Natural killer cell treated with Interleukin-12 subunit alpha and Interleukin-12 subunit beta and Interleukin-15 and Interleukin-18, amount 100 ng/mL, for 72 hours (primary cell): ENCODE measurements around the gene ST8SIA1. TPM values are rescaled to one million over a fixed set of nuclear protein-coding genes. Genes with fewer than 3 reads are reported as not detected.

ENCODE experiments used
- ATAC-seq, 2 donors: fragments of 150-1000 bp; cut with Tn5 transposase in 1 of 2; sonication (Bioruptor Pico), chemical (Tn5 transposase) in 1 of 2; 2 replicates each; pipeline ENCODE4 v1.10.0; 2021
- DNase-seq: peaks from one replicate; pipeline ENCODE4 v3.0.0; 2022; ENCODE audit warnings: low spot score
- H3K27ac Mint-ChIP-seq, 2 donors: 1 replicate in 1 of 2; 2 replicates in 1 of 2; pipeline ENCODE4 v1.8.0; 2022; ENCODE audit warnings: mixed read lengths in 2 of 2, mild to moderate bottlenecking in 1 of 2, moderate library complexity in 1 of 2
- H3K27me3 Mint-ChIP-seq, 2 donors: 1 replicate in 1 of 2; 2 replicates in 1 of 2; pipeline ENCODE4 v1.8.0; 2022; ENCODE audit warnings: mixed read lengths in 2 of 2
- H3K36me3 Mint-ChIP-seq: one replicate; pipeline ENCODE4 v1.8.0; 2022; ENCODE audit warnings: mixed read lengths
- H3K4me1 Mint-ChIP-seq, 2 donors: 1 replicate in 1 of 2; 2 replicates in 1 of 2; pipeline ENCODE4 v1.8.0; 2022; ENCODE audit warnings: low read depth in 2 of 2, mixed read lengths in 2 of 2, mild to moderate bottlenecking in 1 of 2
- H3K4me3 Mint-ChIP-seq: one replicate; pipeline ENCODE4 v1.8.0; 2022; ENCODE audit warnings: mixed read lengths
- H3K9me3 Mint-ChIP-seq: 2 replicates; pipeline ENCODE4 v1.8.0; 2022; ENCODE audit warnings: mixed read lengths
- total RNA-seq, 2 donors: library from RNA; stranded (reverse); gene quantifications; one replicate each; pipeline ENCODE4 v1.2.3, GENCODE V29; 2022

The ST8SIA1 gene
- total RNA-seq, 2 donors from 2014 or later: 0.19 to 0.81 TPM

DNA sequence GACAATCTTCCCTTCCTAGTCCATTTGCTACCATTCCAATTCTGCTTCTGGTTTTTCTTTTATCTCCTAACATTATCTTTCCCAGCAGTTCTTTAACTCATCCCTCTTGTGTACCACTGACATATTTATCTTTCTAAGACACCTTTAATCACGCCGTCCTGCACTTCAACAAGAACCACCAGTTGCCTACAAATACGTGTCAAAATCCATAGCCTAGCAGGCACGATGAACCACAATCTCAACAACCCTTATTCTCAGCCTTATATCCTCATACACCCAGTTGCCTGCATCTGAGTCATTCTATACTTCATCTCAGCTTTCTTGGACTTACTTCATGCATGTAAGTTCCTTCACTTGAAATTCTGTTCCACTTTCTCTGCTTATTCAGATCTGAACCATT is 16.4 kb upstream of the ST8SIA1 start:
- Mint-ChIP-seq H3K27me3 (peaks cover 8 to 21% of the 10 kb centered on the region in 2 donors), H3K4me3 (no peak overlapping the region), H3K27ac (no peak overlapping the region), H3K36me3 (no peaks in the 10 kb centered on the region), H3K9me3 (no peaks in the 10 kb centered on the region), H3K4me1 (no peaks in the 10 kb centered on the region)
- ATAC-seq (no peak), DNase-seq (no peak)

DNA sequence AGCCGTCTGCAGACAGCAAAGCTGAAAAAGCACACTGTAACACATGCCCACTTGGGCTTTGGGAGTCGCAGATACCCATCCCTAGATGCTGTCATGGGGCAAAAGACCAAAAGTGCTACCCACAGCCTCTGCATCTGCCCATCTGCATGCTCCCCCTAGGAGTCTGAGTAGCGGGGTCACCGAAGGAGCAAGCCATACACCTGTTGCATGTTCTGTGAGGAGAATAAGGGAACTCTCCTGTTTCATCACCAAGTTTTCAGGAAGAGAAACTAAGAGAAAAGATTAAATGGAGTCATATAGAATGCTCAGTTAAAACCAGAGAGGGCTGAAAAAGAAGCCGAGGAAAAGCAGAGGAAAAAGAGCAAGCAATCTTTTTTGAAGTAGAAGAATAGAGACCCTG is 13.7 kb upstream of the ST8SIA1 start:
- Mint-ChIP-seq H3K4me3 (no peak overlapping the region), H3K27me3 (peaks cover 8 to 22% of the 10 kb centered on the region in 2 donors), H3K4me1 (no peaks in the 10 kb centered on the region), H3K27ac (no peak overlapping the region), H3K36me3 (peaks cover 4% of the 10 kb centered on the region), H3K9me3 (no peaks in the 10 kb centered on the region)
- ATAC-seq (no peak), DNase-seq (no peak)

DNA sequence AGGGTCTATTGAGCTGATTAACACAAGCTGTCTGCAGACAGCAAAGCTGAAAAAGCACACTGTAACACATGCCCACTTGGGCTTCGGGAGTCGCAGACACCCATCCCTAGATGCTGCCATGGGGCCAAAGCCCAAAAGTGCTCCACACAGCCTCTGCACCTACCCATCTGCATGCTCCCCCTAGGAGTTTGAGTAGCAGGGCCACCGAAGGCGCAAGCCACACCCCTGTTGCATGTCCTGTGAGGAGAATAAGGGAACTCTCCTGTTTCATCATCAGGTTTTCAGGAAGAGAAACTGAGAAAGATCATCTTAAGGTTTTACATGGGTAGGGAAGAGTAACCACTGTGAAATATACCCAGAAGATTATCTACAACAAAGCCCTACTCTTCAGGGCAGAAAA is 5.6 kb upstream of the ST8SIA1 start:
- ATAC-seq: no peak
- Mint-ChIP-seq H3K9me3 (peaks cover 3% of the 10 kb centered on the region), H3K4me1 (peaks cover 7 to 9% of the 10 kb centered on the region in 2 donors), H3K27ac (no peak overlapping the region), H3K4me3 (no peak overlapping the region), H3K27me3 (peaks cover 34 to 39% of the 10 kb centered on the region in 2 donors), H3K36me3 (peaks cover 17% of the 10 kb centered on the region)
- DNase-seq: no peak

DNA sequence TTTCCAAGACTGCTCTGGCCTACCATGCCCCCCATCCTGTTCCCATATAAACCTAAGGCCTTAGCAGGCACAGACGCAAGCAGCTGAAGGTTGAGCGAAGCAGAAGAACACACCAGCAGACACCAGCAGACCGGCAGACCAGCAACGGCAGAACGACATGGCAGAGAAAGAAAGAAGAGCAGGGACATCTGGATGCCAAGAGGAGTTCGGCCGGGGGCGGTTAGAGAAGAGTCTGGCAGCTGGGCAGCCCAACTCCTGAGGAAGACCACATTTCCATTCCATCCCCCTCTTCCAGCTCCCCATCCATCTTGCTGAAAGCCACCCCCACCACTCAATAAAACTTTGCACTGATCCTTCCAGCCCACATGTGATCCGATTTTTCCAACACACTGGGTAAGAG is 5.2 kb upstream of the ST8SIA1 start:
- ATAC-seq (no peak), DNase-seq (no peak)
- Mint-ChIP-seq H3K4me3 (no peak overlapping the region), H3K27me3 (peaks cover 34 to 43% of the 10 kb centered on the region in 2 donors), H3K27ac (no peak overlapping the region), H3K36me3 (peaks cover 17% of the 10 kb centered on the region), H3K9me3 (peaks cover 3% of the 10 kb centered on the region), H3K4me1 (peaks cover 12 to 13% of the 10 kb centered on the region in 2 donors)

DNA sequence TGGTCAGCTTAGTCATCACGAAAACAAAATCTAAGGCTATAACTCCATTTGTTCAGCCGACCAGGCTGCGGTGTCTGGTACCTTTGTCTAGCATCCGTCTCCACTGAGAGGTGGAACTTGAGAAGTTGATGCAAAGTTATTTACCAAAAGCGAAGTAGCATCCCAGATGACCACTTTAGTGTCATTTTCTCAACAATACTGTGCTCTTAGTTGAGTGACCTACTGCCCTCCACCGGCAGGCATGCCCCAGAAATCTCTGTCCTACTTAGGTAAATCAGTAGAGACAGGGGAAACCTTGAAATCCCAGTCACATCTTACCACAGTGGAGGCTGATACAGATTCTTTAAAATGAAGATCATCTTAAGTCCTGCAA is 1.3 kb upstream of the ST8SIA1 start:
- Mint-ChIP-seq H3K9me3 (no peaks in the 10 kb centered on the region), H3K4me1 (peaks cover 18 to 20% of the 10 kb centered on the region in 2 donors), H3K36me3 (peaks cover under 1% of the 10 kb centered on the region), H3K27me3 (peaks cover 36 to 42% of the 10 kb centered on the region in 2 donors), H3K4me3 (peak overlapping the region; percentile 93), H3K27ac (peak overlapping the region in 1 of 2 donors; percentile 65)
- DNase-seq (no peak), ATAC-seq (no peak)

DNA sequence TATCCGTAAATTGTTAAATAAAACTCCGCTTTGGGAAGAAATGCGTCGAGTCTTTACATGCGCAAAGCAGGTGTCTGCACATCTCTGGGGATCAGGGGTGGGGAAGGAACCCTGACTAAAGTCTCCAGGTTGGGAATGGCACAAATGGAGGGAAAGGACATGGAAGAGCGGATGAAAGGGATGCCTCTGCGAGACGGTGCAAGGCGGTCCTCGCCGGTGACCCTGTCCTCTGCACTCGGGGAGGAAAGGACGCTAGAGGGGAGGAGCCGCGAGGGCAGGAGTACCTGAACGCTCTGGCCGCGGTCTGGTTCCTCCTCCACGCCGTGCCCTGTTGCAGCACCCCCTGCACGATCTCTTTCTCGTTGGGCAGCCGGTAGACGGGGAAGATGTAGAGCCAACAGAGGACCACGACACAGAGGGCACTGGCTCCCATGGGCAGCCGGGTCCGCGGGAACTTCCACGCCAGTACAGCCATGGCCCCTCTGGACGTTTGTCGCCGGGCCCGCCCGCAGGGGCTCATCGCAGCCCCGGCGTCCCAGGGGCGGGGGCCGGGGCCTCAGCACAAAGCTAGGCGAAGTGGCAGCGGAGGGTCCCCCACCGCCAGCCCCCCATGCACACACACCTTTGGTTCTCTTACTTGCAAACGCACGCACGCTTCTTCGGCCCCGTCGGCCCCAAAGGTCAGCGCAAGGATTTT is 646 bp downstream of the ST8SIA1 start:
- ATAC-seq (no peak), DNase-seq (no peak)
- H3K4me1 Mint-ChIP-seq: peaks cover 18 to 20% of the 10 kb centered on the region in 2 donors
- H3K27me3 Mint-ChIP-seq: peaks cover 36 to 40% of the 10 kb centered on the region in 2 donors
- H3K9me3 Mint-ChIP-seq: no peaks in the 10 kb centered on the region
- H3K27ac Mint-ChIP-seq: no peak overlapping the region
- H3K4me3 Mint-ChIP-seq: peak overlapping the region; percentile 93
- H3K36me3 Mint-ChIP-seq: no peaks in the 10 kb centered on the region

DNA sequence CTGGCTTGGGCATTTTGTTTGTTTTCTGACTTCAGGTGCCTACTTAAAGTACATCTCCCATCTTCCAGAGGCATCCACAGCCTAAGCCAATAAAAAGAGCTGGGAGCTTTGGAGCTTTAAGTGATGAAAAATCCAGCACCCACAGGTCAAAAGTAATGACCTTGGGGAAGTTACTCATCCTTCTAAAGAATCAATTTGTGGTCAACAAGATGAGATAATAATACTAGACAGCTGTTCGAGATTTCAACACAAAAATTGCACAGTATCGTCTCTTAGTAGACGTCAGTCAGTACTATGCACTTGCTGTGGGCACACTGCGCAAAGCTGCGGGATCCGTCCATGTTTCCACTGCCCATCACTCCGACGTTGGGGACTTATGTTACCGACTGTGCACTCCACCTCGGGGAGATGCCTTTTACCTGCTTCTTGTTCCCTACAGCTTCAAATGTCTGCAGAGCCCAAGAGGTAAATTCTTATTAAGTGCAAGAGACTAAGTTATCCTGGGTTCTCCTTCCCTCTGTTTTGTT is 1.3 kb downstream of the ST8SIA1 start:
- no peak for ATAC-seq
- H3K9me3 Mint-ChIP-seq: no peaks in the 10 kb centered on the region
- no peak for DNase-seq
- H3K4me1 Mint-ChIP-seq: peaks cover 18 to 20% of the 10 kb centered on the region in 2 donors
- H3K36me3 Mint-ChIP-seq: no peaks in the 10 kb centered on the region
- H3K27me3 Mint-ChIP-seq: peaks cover 30 to 40% of the 10 kb centered on the region in 2 donors
- H3K27ac Mint-ChIP-seq: no peak overlapping the region
- peak overlapping the region; percentile 93 for H3K4me3 Mint-ChIP-seq

DNA sequence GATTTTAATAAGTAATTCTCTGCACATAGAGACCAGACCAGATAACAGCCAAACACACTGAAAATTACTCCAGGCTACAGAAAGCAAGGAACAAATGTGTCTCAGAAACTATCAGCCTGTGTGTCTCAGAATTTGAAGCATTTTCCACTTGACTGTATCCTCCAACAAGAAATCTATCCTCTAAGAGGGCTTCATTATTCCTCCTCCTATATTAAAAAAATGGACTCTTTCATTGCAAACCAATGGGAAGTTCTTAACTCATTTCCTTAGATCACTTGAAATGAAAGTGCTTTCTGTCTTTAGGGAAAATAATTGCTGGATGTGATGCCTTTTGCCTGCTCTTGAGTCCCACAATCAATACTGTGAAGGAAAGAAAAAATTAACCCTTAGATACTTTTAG is 2.3 kb downstream of the ST8SIA1 start:
- H3K4me3 Mint-ChIP-seq: peak overlapping the region; percentile 13
- no peaks in the 10 kb centered on the region for H3K9me3 Mint-ChIP-seq
- no peak for ATAC-seq
- no peak overlapping the region for H3K27ac Mint-ChIP-seq
- H3K27me3 Mint-ChIP-seq: peaks cover 28 to 37% of the 10 kb centered on the region in 2 donors
- DNase-seq: no peak
- H3K36me3 Mint-ChIP-seq: no peaks in the 10 kb centered on the region
- H3K4me1 Mint-ChIP-seq: peaks cover 18 to 20% of the 10 kb centered on the region in 2 donors

DNA sequence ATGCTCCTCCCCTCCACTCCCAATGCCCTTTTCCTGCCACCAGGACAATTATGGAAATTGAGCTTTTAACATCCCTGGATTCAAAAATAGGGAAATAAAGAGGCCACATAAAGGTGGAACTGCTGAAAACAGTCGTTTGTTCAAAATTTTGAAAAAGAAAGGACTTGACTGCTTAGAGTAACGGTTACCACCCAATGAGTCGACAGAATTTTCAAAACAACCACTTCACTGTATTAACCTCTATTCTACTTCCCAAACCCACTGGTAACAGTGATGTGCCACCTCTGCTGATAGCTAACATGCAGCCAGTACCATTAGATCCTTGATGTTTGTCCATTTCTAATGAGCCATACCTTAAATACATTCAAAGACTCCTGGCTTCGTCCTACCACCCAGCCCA is 4.9 kb downstream of the ST8SIA1 start:
- no peaks in the 10 kb centered on the region for H3K9me3 Mint-ChIP-seq
- peaks cover 17 to 19% of the 10 kb centered on the region in 2 donors for H3K27me3 Mint-ChIP-seq
- H3K27ac Mint-ChIP-seq: no peak overlapping the region
- H3K36me3 Mint-ChIP-seq: no peaks in the 10 kb centered on the region
- DNase-seq: no peak
- no peak overlapping the region for H3K4me3 Mint-ChIP-seq
- H3K4me1 Mint-ChIP-seq: peaks cover 5 to 6% of the 10 kb centered on the region in 2 donors
- ATAC-seq: no peak

DNA sequence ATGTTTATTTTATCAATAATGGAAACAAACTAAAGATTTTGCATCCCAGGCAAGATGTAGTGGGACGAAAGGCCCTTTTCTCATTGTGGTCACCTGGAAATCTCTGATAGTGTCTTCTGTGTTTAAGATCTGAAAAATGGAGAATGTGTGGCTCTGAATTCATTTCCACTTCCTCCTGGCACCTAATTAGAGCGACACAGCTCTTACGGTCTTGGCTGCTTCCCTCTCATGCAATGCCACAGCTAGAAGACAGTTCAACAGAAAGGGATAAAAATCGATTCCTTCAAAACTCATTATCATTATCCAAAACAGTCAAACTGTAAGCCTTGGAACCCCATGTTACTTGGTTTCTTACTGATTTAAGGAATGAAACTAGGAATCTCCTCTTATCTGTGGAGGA is 9.3 kb downstream of the ST8SIA1 start:
- H3K4me1 Mint-ChIP-seq: peaks cover 0 to 5% of the 10 kb centered on the region in 2 donors
- DNase-seq (no peak), ATAC-seq (no peak)
- H3K27me3 Mint-ChIP-seq: peaks cover 7 to 27% of the 10 kb centered on the region in 2 donors
- H3K36me3 Mint-ChIP-seq: no peaks in the 10 kb centered on the region
- no peak overlapping the region for H3K4me3 Mint-ChIP-seq
- no peaks in the 10 kb centered on the region for H3K9me3 Mint-ChIP-seq
- H3K27ac Mint-ChIP-seq: no peak overlapping the region

DNA sequence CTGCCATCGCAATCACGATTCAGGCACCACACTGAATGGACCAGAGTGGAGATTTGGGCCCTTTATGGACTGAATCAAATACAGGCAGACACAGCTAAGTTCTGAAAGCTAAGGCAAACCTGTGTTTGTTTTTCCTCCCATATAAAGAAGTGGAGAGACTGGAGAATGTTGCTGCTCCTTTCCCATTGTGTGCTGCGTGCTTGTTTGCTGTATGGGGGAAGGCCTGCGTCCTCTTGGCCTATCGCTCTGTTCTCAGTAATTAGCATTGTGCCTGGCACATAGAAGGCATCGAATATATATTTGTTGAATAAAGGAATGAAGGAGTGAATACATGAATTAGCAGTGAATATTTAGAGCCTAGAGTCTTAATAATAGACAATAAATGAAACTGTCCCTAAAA is 12.4 kb downstream of the ST8SIA1 start:
- ATAC-seq (no peak), DNase-seq (no peak)
- H3K36me3 Mint-ChIP-seq: no peaks in the 10 kb centered on the region
- no peak overlapping the region for H3K27ac Mint-ChIP-seq
- H3K4me1 Mint-ChIP-seq: peaks cover 0 to 5% of the 10 kb centered on the region in 2 donors
- H3K27me3 Mint-ChIP-seq: peaks cover 7 to 27% of the 10 kb centered on the region in 2 donors
- no peak overlapping the region for H3K4me3 Mint-ChIP-seq
- H3K9me3 Mint-ChIP-seq: no peaks in the 10 kb centered on the region

DNA sequence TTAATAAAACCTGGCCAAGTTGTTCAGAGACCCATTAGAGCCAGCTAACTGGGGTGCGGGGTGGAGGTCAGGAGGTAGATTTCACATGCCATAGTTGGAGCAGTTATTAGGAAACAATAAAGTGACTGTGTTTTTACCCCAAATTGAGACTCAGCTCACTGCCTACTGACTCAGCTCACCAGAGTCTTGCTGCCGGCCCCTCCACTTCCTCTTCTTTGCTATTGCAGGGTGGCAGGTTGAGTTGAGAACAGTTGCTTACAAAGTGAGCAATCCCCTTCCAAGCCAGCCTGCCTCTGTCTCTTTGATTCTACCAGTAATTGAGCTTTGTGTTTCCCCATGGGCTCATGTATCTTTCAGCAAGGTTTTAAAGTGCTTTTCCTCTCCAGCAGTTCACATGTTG is 12.9 kb downstream of the ST8SIA1 start:
- Mint-ChIP-seq H3K4me1 (peaks cover 0 to 5% of the 10 kb centered on the region in 2 donors), H3K27ac (no peak overlapping the region), H3K9me3 (no peaks in the 10 kb centered on the region), H3K4me3 (no peak overlapping the region), H3K27me3 (peaks cover 7 to 27% of the 10 kb centered on the region in 2 donors), H3K36me3 (no peaks in the 10 kb centered on the region)
- no peak for DNase-seq
- no peak for ATAC-seq

DNA sequence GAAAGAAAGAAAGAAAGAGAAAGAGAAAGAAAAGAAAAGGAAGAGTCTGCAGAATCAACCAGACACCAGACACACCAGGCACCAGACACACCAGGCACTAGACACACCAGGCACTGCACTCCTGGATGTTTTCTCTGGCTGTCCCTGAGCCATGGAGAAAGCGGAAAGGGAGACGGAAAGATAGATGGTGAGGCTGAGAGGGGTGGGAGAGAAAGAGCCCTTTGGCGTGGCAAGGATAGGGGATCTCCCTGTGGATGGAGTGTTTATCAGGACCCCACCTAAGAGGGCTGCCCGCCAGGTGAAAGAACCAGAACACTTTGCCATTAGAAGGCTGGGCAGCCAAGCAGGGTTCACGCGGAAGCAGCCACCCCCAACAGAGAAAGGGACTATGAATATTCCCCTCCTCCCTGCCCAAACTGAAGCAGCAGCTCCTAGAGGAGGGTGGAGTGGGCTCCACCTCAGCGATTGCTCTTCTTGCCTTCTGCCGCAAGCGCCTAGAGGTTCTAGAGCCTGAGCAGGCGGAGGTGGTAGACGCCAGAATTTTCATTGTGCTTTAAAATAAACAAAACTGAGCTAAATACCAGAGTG is 13.4 kb downstream of the ST8SIA1 start:
- ATAC-seq: no peak
- H3K27me3 Mint-ChIP-seq: peaks cover 7 to 31% of the 10 kb centered on the region in 2 donors
- DNase-seq: no peak
- H3K4me1 Mint-ChIP-seq: peaks cover 0 to 5% of the 10 kb centered on the region in 2 donors
- H3K36me3 Mint-ChIP-seq: no peaks in the 10 kb centered on the region
- no peak overlapping the region for H3K27ac Mint-ChIP-seq
- no peak overlapping the region for H3K4me3 Mint-ChIP-seq
- H3K9me3 Mint-ChIP-seq: no peaks in the 10 kb centered on the region

DNA sequence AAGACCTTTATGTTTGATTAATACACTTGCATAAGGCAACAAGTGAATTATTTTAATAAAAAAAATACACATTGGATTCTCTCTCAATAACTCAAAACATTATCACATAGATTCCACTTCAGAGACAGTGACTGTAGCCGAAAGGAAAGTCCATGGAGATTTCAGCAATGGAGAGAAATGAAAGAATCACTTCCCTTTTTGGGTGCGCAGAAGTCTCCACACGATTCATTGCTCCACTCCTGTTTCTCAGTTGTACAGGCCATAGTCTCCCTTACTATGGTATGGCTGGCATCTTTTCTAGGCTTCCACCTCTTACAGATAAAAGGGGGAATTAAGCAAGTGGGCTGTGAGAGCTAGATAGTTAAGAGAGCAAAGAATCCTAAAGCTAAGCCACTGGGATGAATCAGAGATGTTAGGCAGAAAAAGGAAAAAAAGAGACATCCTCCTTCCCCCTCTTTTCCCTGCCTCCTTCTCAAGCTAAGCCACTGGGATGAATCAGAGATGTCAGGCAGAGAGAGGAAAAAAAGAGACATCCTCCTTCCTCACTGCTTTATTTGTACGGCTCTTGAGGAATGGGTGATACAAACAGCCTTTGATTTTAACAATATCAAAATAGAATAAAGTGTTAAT is 16.3 kb downstream of the ST8SIA1 start:
- no peaks in the 10 kb centered on the region for H3K9me3 Mint-ChIP-seq
- H3K4me1 Mint-ChIP-seq: peaks cover 0 to 5% of the 10 kb centered on the region in 2 donors
- no peak overlapping the region for H3K27ac Mint-ChIP-seq
- ATAC-seq (no peak), DNase-seq (no peak)
- no peak overlapping the region for H3K4me3 Mint-ChIP-seq
- no peaks in the 10 kb centered on the region for H3K36me3 Mint-ChIP-seq
- H3K27me3 Mint-ChIP-seq: peaks cover 7 to 39% of the 10 kb centered on the region in 2 donors
